Panc1 (cell line): ENCODE results near the gene GJB2. TPM values are rescaled to one million over a fixed set of nuclear protein-coding genes. Genes with fewer than 3 reads are reported as not detected.

Experiments
- ATAC-seq: fragments of 200-7000 bp; cut with Tn5 transposase; 2 replicates; pipeline ENCODE4 v1.9.1; 2020; ENCODE audit warnings: mild to moderate bottlenecking, moderate library complexity
- BruUV-seq: library from RNA; stranded (reverse); fragments of 400-500 nt; replicated peaks from 2 replicates; lab custom pipeline; 2021; lab: Mats Ljungman, UMichigan
- CTCF ChIA-PET: fragments of 300-600 bp; sonication (Branson Sonifier 250); formaldehyde crosslinking; loops from one replicate; lab custom pipeline; 2022; ENCODE audit warnings: antibody characterized with exemption; lab: Charles Lee
- POLR2A ChIA-PET: fragments of 300-600 bp; sonication (Branson Sonifier 250); formaldehyde crosslinking; loops from one replicate; lab custom pipeline; 2022; ENCODE audit warnings: antibody characterized with exemption; lab: Charles Lee
- DNase-seq: peaks from one replicate; pipeline ENCODE4 v3.0.0-alpha.2; 2010; ENCODE audit warnings: low read depth, low spot score
- H3K27ac ChIP-seq: 2 replicates; pipeline ENCODE4 v1.5.1; 2011; ENCODE audit warnings: mild to moderate bottlenecking, low read length, inconsistent platforms
- H3K27me3 ChIP-seq: fragments of 200-500 bp; sonication (Bioruptor generic); 2 replicates; pipeline ENCODE4 v1.6.0; 2014; ENCODE audit warnings: low read length, inconsistent platforms; ENCODE audit not compliant: control insufficient read depth, insufficient read depth
- H3K36me3 ChIP-seq: fragments of 200-500 bp; sonication (Bioruptor generic); 2 replicates; pipeline ENCODE4 v1.5.1; 2014; ENCODE audit warnings: inconsistent platforms, mild to moderate bottlenecking, low read length, moderate library complexity; ENCODE audit not compliant: control insufficient read depth, insufficient read depth
- H3K4me1 ChIP-seq: 2 replicates; pipeline ENCODE4 v1.5.1; 2011; ENCODE audit warnings: inconsistent platforms, mild to moderate bottlenecking, low read length, moderate library complexity; ENCODE audit not compliant: control insufficient read depth, insufficient read depth
- H3K4me3 ChIP-seq, 2 experiments: 2 replicates each; pipeline ENCODE4 v1.5.1; 2011 to 2012; ENCODE audit warnings: low read depth in 2 of 2, low read length in 2 of 2, mild to moderate bottlenecking in 2 of 2, inconsistent platforms in 1 of 2, moderate library complexity in 1 of 2
- H3K9me3 ChIP-seq: fragments of 200-500 bp; sonication (Bioruptor generic); 2 replicates; pipeline ENCODE4 v1.5.1; 2014; ENCODE audit warnings: low read depth, mild to moderate bottlenecking, inconsistent platforms, low read length, moderate library complexity; ENCODE audit not compliant: control insufficient read depth, insufficient read depth
- POLR2AphosphoS5 ChIP-seq: IDR thresholded peaks from 2 replicates; pipeline ENCODE4 v1.6.1; 2012; ENCODE audit warnings: mild to moderate bottlenecking, low read depth, low read length, moderate library complexity
- REST ChIP-seq, 2 experiments: IDR thresholded peaks; 2 replicates each; pipeline ENCODE4 v1.6.1; 2011 to 2012; ENCODE audit warnings: low read depth in 2 of 2, control low read depth in 1 of 2, low read length in 1 of 2, mild to moderate bottlenecking in 1 of 2, moderate library complexity in 1 of 2; ENCODE audit not compliant: insufficient read depth in 1 of 2
- SIN3A ChIP-seq: IDR thresholded peaks from 2 replicates; pipeline ENCODE4 v1.6.1; 2012; ENCODE audit warnings: low read depth, mild to moderate bottlenecking, low read length, moderate library complexity, borderline replicate concordance; ENCODE audit not compliant: insufficient read depth
- TCF7L2 ChIP-seq: IDR thresholded peaks from 2 replicates; pipeline ENCODE4 v1.6.1; 2011; ENCODE audit warnings: mild to moderate bottlenecking, low read depth, low read length, inconsistent platforms
- in situ Hi-C: cut with HindIII; loops from 2 replicates; pipeline ENCODE4 v1.10.0; 2016; ENCODE audit warnings: low sequenced_read_pairs, low pct_unique_long_range_greater_than_20kb
- intact Hi-C: fragments of 100-400 bp; cut with micrococcal nuclease; formaldehyde crosslinking; loops from one replicate; pipeline ENCODE4 v1.10.0; 2022; ENCODE audit not compliant: unreplicated experiment
- total RNA-seq: library from RNA; stranded (reverse); gene quantifications from one replicate; pipeline ENCODE4 v1.2.1, GENCODE V29; 2021; ENCODE audit not compliant: unreplicated experiment
- TF ChIP-seq, protein P1 (sequence below): fragments of 450-650 bp; IDR thresholded peaks from 2 replicates; pipeline ENCODE4 v1.5.1; 2017; ENCODE audit warnings: mild to moderate bottlenecking

GJB2 gene
- total RNA-seq, 1 experiment from 2014 or later = 54.2 TPM

GRCh38 chr13:20209948-20210347 is 17.2 kb upstream of the GJB2 start:
- intact Hi-C loops = no loop called here
- DNase-seq = no peak
- TF ChIP-seq SIN3A (no peak), REST (IDR thresholded peaks at IDR 0.05; ENCODE audit: insufficient read depth in 1 of 2, low read depth in 2 of 2, low read length in 1 of 2) (no peak), POLR2AphosphoS5 (no peak), TCF7L2 (no peak)
- TF ChIP-seq, protein P1, sequence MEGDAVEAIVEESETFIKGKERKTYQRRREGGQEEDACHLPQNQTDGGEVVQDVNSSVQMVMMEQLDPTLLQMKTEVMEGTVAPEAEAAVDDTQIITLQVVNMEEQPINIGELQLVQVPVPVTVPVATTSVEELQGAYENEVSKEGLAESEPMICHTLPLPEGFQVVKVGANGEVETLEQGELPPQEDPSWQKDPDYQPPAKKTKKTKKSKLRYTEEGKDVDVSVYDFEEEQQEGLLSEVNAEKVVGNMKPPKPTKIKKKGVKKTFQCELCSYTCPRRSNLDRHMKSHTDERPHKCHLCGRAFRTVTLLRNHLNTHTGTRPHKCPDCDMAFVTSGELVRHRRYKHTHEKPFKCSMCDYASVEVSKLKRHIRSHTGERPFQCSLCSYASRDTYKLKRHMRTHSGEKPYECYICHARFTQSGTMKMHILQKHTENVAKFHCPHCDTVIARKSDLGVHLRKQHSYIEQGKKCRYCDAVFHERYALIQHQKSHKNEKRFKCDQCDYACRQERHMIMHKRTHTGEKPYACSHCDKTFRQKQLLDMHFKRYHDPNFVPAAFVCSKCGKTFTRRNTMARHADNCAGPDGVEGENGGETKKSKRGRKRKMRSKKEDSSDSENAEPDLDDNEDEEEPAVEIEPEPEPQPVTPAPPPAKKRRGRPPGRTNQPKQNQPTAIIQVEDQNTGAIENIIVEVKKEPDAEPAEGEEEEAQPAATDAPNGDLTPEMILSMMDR = no peak
- no peaks in the 10 kb centered on the region for H3K27me3 ChIP-seq
- H3K4me1 ChIP-seq = no peaks in the 10 kb centered on the region
- CTCF ChIA-PET = no interaction called here
- ATAC-seq = no peak
- H3K27ac ChIP-seq = no peak overlapping the region
- no peaks in the 10 kb centered on the region for H3K9me3 ChIP-seq
- POLR2A ChIA-PET = no interaction called here
- no peaks in the 10 kb centered on the region for H3K36me3 ChIP-seq
- H3K4me3 ChIP-seq = no peak overlapping the region
- BruUV-seq = no TSS peak
- in situ Hi-C loops = no loop called here

DNA sequence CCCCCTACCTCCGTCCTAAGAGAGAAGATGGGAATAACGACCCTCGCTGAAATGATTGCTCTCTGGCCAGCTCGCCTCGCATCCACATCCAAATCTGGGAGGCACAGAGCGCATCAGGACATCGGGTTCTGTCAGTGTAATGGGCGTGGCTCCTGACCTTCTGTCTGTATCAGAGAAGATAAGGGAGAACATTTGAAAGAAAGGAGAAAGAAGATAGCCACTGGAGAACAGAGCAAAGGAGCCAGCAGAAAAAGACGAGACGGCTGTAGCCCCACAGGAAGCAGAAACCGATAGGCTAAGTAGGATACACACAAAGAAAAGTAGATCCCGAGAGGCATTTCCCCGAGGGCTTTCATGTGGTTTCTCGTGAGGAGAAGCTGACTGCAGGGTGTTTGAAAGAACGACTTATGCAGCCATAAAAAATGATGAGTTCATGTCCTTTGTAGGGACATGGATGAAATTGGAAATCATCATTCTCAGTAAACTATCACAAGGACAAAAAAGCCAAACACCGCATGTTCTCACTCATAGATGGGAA is 14.0 kb upstream of the GJB2 start:
- BruUV-seq = no TSS peak
- Histone ChIP-seq H3K27ac (no peak overlapping the region), H3K9me3 (no peaks in the 10 kb centered on the region), H3K4me1 (no peaks in the 10 kb centered on the region), H3K27me3 (no peaks in the 10 kb centered on the region), H3K36me3 (no peaks in the 10 kb centered on the region), H3K4me3 (0 out of 4 replicates have a peak overlapping the region, but pooled peaks of 1 of the 2 experiments have one; percentile 4)
- CTCF ChIA-PET = no interaction called here
- no peak for TF ChIP-seq SIN3A
- TF ChIP-seq, protein P1 = no peak
- no peak for TF ChIP-seq REST (IDR thresholded peaks at IDR 0.05; ENCODE audit: insufficient read depth in 1 of 2, low read depth in 2 of 2, low read length in 1 of 2)
- TF ChIP-seq POLR2AphosphoS5 = no peak
- no peak for TF ChIP-seq TCF7L2
- POLR2A ChIA-PET = interaction anchor here (0.6 kb wide), 1 partner anchor 22 kb away, joined by 7 read pairs; no protein-coding TSS in a partner anchor
- intact Hi-C loops (no loop called here), in situ Hi-C loops (no loop called here)
- DNase-seq (no peak), ATAC-seq (no peak)
